Progenitor cell of endocrine pancreas (in vitro differentiated cells): ENCODE results near the gene ITM2C. TPM values are rescaled to one million over a fixed set of nuclear protein-coding genes. Genes with fewer than 3 reads are reported as not detected.

Source experiments
- DNase-seq: peaks from one replicate; pipeline ENCODE4 v3.0.0; 2021; ENCODE audit warnings: low spot score; ENCODE audit not compliant: unreplicated experiment
- H3K27ac Mint-ChIP-seq: 2 replicates; pipeline ENCODE4 v1.8.0; 2021; ENCODE audit warnings: mild to moderate bottlenecking, moderate library complexity, mixed read lengths
- H3K27me3 Mint-ChIP-seq: 2 replicates; pipeline ENCODE4 v1.8.0; 2021; ENCODE audit warnings: mixed read lengths
- H3K36me3 Mint-ChIP-seq: 2 replicates; pipeline ENCODE4 v1.8.0; 2022; ENCODE audit warnings: mixed read lengths; ENCODE audit not compliant: insufficient read depth
- H3K4me1 Mint-ChIP-seq: 2 replicates; pipeline ENCODE4 v1.8.0; 2021; ENCODE audit warnings: low read depth, mixed read lengths
- H3K4me3 Mint-ChIP-seq: 2 replicates; pipeline ENCODE4 v1.8.0; 2021; ENCODE audit warnings: low read depth, mild to moderate bottlenecking, moderate library complexity, mixed read lengths
- H3K9me3 Mint-ChIP-seq: 2 replicates; pipeline ENCODE4 v1.8.0; 2021; ENCODE audit warnings: low read depth, mixed read lengths
- CTCF ChIP-seq: fragments of 200-600 bp; sonication (generic); IDR thresholded peaks from one replicate; pipeline ENCODE4 v1.5.0; 2021; ENCODE audit warnings: antibody characterized with exemption, mild to moderate bottlenecking; ENCODE audit not compliant: unreplicated experiment
- total RNA-seq: library from RNA; stranded (reverse); gene quantifications from 2 replicates; pipeline ENCODE4 v1.2.1, GENCODE V29; 2021

ITM2C gene
- total RNA-seq, 1 donor from 2014 or later, result 169 TPM

- Mint-ChIP-seq H3K4me3 (no peak overlapping the region), H3K36me3 (no peaks in the 10 kb centered on the region), H3K27me3 (peaks cover 22% of the 10 kb centered on the region), H3K9me3 (no peaks in the 10 kb centered on the region), H3K27ac (no peak overlapping the region), H3K4me1 (no peaks in the 10 kb centered on the region)
- no peak for TF ChIP-seq CTCF
- DNase-seq, result no peak
Measured at GRCh38 chr2:230895536-230896345, 31.0 kb downstream of the ITM2C start.

DNA sequence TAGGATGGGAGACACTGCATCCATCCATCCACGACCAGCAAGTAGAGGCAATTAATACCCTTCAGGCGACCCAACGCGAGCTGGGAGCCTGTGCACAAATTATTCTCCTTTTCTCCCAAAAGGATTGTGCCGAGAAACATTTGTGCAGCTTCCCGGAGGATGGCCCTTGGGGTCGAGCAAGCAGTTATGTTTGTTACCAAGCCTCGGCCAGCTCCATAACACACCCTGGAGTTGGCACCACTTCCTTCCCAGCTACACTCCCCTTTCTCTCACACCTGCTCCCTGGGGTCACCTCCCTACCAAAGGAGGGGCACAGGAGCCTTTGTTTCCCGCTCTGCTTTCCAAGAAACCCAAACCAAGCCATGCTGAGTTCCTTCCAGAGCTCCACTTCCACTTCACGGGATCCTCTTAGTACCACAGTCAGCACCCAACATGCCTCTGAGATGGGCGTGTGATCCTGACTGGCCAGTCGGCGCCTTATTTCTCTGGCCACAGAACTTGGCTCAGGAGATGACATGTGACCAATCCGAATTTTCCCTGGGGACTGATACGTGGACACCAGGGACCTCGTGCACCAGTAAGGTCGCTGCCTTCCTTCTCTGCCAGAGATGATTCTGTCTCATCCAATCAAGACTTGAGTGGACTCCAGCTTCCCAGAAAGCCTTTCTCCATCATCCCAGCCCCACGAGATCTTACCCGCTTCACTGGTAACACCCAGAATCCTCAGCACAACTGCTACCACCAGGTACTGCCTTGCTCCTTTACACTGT is 31.8 kb downstream of the ITM2C start:
- Mint-ChIP-seq H3K27ac (no peak overlapping the region), H3K9me3 (no peaks in the 10 kb centered on the region), H3K36me3 (no peaks in the 10 kb centered on the region), H3K27me3 (peaks cover 26% of the 10 kb centered on the region), H3K4me1 (no peaks in the 10 kb centered on the region), H3K4me3 (no peak overlapping the region)
- no peak for TF ChIP-seq CTCF
- no peak for DNase-seq

DNA sequence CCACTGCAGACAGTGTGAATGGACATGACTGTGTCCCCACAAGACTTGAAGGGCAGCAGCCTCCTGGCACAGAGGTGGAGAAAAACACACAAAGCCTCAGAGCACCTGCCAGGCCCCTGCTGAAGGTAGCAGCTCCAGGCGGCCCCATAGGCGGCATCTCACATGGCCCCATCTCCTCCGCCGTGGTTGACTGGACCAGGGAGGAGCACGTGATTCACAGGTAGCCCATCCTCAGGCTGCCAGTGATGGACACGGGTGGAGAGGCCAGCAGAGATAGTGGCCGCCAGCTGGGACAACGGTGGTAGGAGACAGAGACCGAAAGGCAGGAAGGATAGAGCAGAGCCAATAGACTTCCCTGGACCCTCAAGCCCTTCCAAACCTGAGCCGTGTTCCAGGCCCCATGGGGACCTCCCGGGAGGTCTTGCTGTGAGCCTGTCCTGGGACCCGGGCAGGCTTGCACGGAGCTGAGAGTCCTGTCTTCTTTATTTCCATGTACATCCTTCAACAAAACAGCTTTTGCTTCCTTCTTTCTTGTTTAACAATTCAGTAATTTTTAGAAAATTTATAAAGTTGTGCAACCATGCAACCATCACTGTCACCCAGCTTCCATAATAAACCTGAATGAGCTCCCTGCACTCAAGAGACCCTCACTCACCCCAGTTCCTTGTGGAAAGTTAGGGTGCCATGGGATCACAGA is 33.4 kb downstream of the ITM2C start:
- H3K9me3 Mint-ChIP-seq, result no peaks in the 10 kb centered on the region
- H3K4me1 Mint-ChIP-seq, result no peaks in the 10 kb centered on the region
- no peaks in the 10 kb centered on the region for H3K36me3 Mint-ChIP-seq
- peaks cover 31% of the 10 kb centered on the region for H3K27me3 Mint-ChIP-seq
- no peak for DNase-seq
- no peak overlapping the region for H3K27ac Mint-ChIP-seq
- no peak for TF ChIP-seq CTCF
- no peak overlapping the region for H3K4me3 Mint-ChIP-seq

GRCh38 chr2:230898713-230899091 is 34.0 kb downstream of the ITM2C start:
- Mint-ChIP-seq H3K27ac (no peak overlapping the region), H3K4me1 (no peaks in the 10 kb centered on the region), H3K4me3 (no peak overlapping the region), H3K27me3 (peaks cover 32% of the 10 kb centered on the region), H3K36me3 (no peaks in the 10 kb centered on the region), H3K9me3 (no peaks in the 10 kb centered on the region)
- TF ChIP-seq CTCF, result no peak
- no peak for DNase-seq

- Mint-ChIP-seq H3K4me1 (no peaks in the 10 kb centered on the region), H3K27me3 (peaks cover 33% of the 10 kb centered on the region), H3K27ac (no peak overlapping the region), H3K9me3 (no peaks in the 10 kb centered on the region), H3K4me3 (no peak overlapping the region), H3K36me3 (no peaks in the 10 kb centered on the region)
- no peak for TF ChIP-seq CTCF
- no peak for DNase-seq
Measured at GRCh38 chr2:230899287-230899686, 34.5 kb downstream of the ITM2C start.
